Fibroblast of lung (primary cell): ENCODE data around the gene GSN. TPM values are rescaled to one million over a fixed set of nuclear protein-coding genes. Genes with fewer than 3 reads are reported as not detected.

ENCODE experiments used
- DNase-seq, 2 donors: peaks; one replicate each; pipeline versions ENCODE4 v3.0.0 to v3.0.0-alpha.2; 2010; ENCODE audit warnings: low read depth in 2 of 2
- H2AFZ ChIP-seq: 2 replicates; pipeline ENCODE4 v1.5.1; 2012; ENCODE audit warnings: low read length, control low read depth, inconsistent platforms
- H3K27ac ChIP-seq: 2 replicates; pipeline ENCODE4 v1.5.1; 2011; ENCODE audit warnings: low read length, control low read depth; ENCODE audit not compliant: insufficient read depth
- H3K27me3 ChIP-seq: 2 replicates; pipeline ENCODE4 v1.5.1; 2011; ENCODE audit warnings: mild to moderate bottlenecking, low read length; ENCODE audit not compliant: control insufficient read depth, insufficient read depth
- H3K36me3 ChIP-seq: 2 replicates; pipeline ENCODE4 v1.5.1; 2011; ENCODE audit warnings: low read length; ENCODE audit not compliant: control insufficient read depth, insufficient read depth
- H3K4me1 ChIP-seq: 2 replicates; pipeline ENCODE4 v1.5.1; 2011; ENCODE audit warnings: low read length; ENCODE audit not compliant: control insufficient read depth, insufficient read depth; ENCODE audit errors: extremely low read depth
- H3K4me2 ChIP-seq: 2 replicates; pipeline ENCODE4 v1.5.1; 2011; ENCODE audit warnings: low read length, control low read depth; ENCODE audit not compliant: insufficient read depth; ENCODE audit errors: extremely low read depth
- H3K4me3 ChIP-seq, 4 experiments: fragments of 200-600 bp in 1 of 4; sonication (generic) in 1 of 4; replicated peaks in 1 of 4; 2 replicates each; pipeline ENCODE4 v1.5.1; 2011 to 2016; ENCODE audit warnings: low read length in 4 of 4, low read depth in 3 of 4, mild to moderate bottlenecking in 3 of 4, control low read depth in 2 of 4, inconsistent platforms in 1 of 4, mixed read lengths in 1 of 4; ENCODE audit not compliant: insufficient read depth in 1 of 4; ENCODE audit errors: control extremely low read depth in 1 of 4
- H3K79me2 ChIP-seq: 2 replicates; pipeline ENCODE4 v1.5.1; 2012; ENCODE audit warnings: mild to moderate bottlenecking, low read length, inconsistent platforms; ENCODE audit not compliant: control insufficient read depth, insufficient read depth
- H3K9ac ChIP-seq: 2 replicates; pipeline ENCODE4 v1.5.1; 2011; ENCODE audit warnings: mild to moderate bottlenecking, low read length, control low read depth; ENCODE audit not compliant: insufficient read depth
- H3K9me3 ChIP-seq: 2 replicates; pipeline ENCODE4 v1.5.1; 2012; ENCODE audit warnings: low read depth, low read length; ENCODE audit not compliant: control insufficient read depth, insufficient read depth
- H4K20me1 ChIP-seq: 2 replicates; pipeline ENCODE4 v1.5.1; 2011; ENCODE audit warnings: low read length; ENCODE audit not compliant: control insufficient read depth, insufficient read depth; ENCODE audit errors: extremely low read depth
- EZH2 ChIP-seq: IDR thresholded peaks from 2 replicates; pipeline ENCODE4 v1.5.1; 2012; ENCODE audit warnings: low read length, control low read depth, mild to moderate bottlenecking; ENCODE audit errors: missing control alignments
- polyA plus RNA-seq, 2 donors: library from polyadenylated mRNA; depleted of rRNA in 1 of 2; stranded (reverse) in 1 of 2; unstranded in 1 of 2; fragments of >200 nt; gene quantifications; 2 replicates each; pipeline ENCODE4 v1.2.1, GENCODE V29; 2011 to 2012; ENCODE audit warnings: missing spikeins in 1 of 2
- total RNA-seq: library from RNA; depleted of rRNA; stranded (reverse); fragments of >200 nt; gene quantifications from 2 replicates; pipeline ENCODE4 v1.2.1, GENCODE V29; 2014
- TF ChIP-seq, protein P1 (sequence below), 2 donors: IDR thresholded peaks in 1 of 2; conservative IDR thresholded peaks in 1 of 2; 1 replicate in 1 of 2; 2 replicates in 1 of 2; pipeline ENCODE4 v1.5.1; 2011 to 2012; ENCODE audit warnings: low read length in 2 of 2, control low read depth in 1 of 2, inconsistent platforms in 1 of 2, low read depth in 1 of 2, mild to moderate bottlenecking in 1 of 2

The GSN gene
- total and polyA plus RNA-seq, 2 donors (not counting 1 experiment from before 2014, with no cell fraction given): 432 to 588 TPM

- no peak for DNase-seq
- peak overlapping the region in 1 of 4 experiments; percentile 75 for H3K4me3 ChIP-seq
- peaks cover 16% of the 10 kb centered on the region for H3K4me1 ChIP-seq
- H2AFZ ChIP-seq: no peak overlapping the region
- H3K4me2 ChIP-seq: peak overlapping the region; percentile 91
- no peak overlapping the region for H3K27ac ChIP-seq
- no peak for TF ChIP-seq EZH2
- TF ChIP-seq, protein P1, sequence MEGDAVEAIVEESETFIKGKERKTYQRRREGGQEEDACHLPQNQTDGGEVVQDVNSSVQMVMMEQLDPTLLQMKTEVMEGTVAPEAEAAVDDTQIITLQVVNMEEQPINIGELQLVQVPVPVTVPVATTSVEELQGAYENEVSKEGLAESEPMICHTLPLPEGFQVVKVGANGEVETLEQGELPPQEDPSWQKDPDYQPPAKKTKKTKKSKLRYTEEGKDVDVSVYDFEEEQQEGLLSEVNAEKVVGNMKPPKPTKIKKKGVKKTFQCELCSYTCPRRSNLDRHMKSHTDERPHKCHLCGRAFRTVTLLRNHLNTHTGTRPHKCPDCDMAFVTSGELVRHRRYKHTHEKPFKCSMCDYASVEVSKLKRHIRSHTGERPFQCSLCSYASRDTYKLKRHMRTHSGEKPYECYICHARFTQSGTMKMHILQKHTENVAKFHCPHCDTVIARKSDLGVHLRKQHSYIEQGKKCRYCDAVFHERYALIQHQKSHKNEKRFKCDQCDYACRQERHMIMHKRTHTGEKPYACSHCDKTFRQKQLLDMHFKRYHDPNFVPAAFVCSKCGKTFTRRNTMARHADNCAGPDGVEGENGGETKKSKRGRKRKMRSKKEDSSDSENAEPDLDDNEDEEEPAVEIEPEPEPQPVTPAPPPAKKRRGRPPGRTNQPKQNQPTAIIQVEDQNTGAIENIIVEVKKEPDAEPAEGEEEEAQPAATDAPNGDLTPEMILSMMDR (conservative IDR thresholded peaks at IDR 0.05 in 1 of 2, IDR thresholded peaks at IDR 0.05 in 1 of 2; ENCODE audit: low read depth in 1 of 2, low read length in 2 of 2): no peak
- H3K27me3 ChIP-seq: no peaks in the 10 kb centered on the region
- no peaks in the 10 kb centered on the region for H4K20me1 ChIP-seq
- no peak overlapping the region for H3K9ac ChIP-seq
- peaks cover 75% of the 10 kb centered on the region for H3K79me2 ChIP-seq
- no peaks in the 10 kb centered on the region for H3K9me3 ChIP-seq
- H3K36me3 ChIP-seq: no peaks in the 10 kb centered on the region
Measured at GRCh38 chr9:121366611-121367192, 98.7 kb downstream of the GSN start.

DNA sequence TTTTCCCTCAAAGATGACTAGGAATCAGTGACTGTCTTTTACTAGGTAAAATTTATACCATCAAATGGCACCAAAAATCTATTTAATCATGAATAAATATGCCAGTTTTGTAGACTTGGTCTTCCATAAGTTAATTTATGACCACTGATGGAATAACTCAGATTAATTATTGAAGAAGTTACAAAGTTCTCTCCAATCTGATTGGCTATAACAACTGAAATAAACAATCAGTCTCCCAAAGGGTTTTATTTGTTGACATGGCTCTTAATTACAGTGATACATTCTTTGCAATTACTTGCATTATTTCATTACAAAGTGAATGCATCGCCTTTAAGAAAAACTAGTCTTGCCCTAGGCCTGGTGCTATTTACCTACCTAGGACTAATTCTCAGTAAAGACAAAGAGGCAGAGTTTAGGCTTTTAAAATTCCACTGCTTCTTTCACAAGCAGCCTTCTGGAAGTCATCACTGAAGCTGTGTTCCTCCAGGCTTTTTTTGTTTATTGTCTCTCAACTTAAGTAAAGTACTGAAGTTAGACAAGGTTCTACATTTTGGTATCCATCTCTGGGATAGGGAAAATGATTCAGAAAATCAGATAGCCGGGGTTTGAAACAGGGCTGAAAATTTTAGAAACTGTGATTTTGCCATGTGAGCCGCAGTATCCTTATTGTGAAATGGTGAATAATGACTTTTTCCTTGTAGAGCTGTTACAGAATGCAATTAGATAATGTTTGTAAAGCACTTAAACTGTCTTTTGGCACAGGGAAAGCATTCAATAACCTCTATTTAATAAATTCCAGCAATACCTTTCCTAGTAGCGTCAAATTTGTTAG is 99.6 kb downstream of the GSN start:
- no peaks in the 10 kb centered on the region for H3K9me3 ChIP-seq
- H3K79me2 ChIP-seq: peaks cover 67% of the 10 kb centered on the region
- no peaks in the 10 kb centered on the region for H4K20me1 ChIP-seq
- peak overlapping the region; percentile 91 for H3K4me2 ChIP-seq
- H3K4me1 ChIP-seq: peaks cover 17% of the 10 kb centered on the region
- H3K4me3 ChIP-seq: peak overlapping the region; percentile 73 to 89 (median 76)
- no peaks in the 10 kb centered on the region for H3K27me3 ChIP-seq
- peak overlapping the region; percentile 93 for H3K27ac ChIP-seq
- no peaks in the 10 kb centered on the region for H3K36me3 ChIP-seq
- no peak overlapping the region for H3K9ac ChIP-seq
- no peak overlapping the region for H2AFZ ChIP-seq
- TF ChIP-seq, protein P1 (conservative IDR thresholded peaks at IDR 0.05 in 1 of 2, IDR thresholded peaks at IDR 0.05 in 1 of 2; ENCODE audit: low read depth in 1 of 2, low read length in 2 of 2): no peak
- no peak for TF ChIP-seq EZH2
- DNase-seq: no peak

- TF ChIP-seq, protein P1 (conservative IDR thresholded peaks at IDR 0.05 in 1 of 2, IDR thresholded peaks at IDR 0.05 in 1 of 2; ENCODE audit: low read depth in 1 of 2, low read length in 2 of 2): no peak
- no peak for TF ChIP-seq EZH2
- H3K4me2 ChIP-seq: peak overlapping the region; percentile 91
- H3K79me2 ChIP-seq: peaks cover 63% of the 10 kb centered on the region
- DNase-seq: no peak
- H3K9me3 ChIP-seq: no peaks in the 10 kb centered on the region
- peaks cover 17% of the 10 kb centered on the region for H3K4me1 ChIP-seq
- H3K36me3 ChIP-seq: no peaks in the 10 kb centered on the region
- H3K27ac ChIP-seq: peak overlapping the region; percentile 93
- no peak overlapping the region for H2AFZ ChIP-seq
- H3K4me3 ChIP-seq: peak overlapping the region; percentile 73 to 89 (median 76)
- H4K20me1 ChIP-seq: no peaks in the 10 kb centered on the region
- H3K9ac ChIP-seq: no peak overlapping the region
- no peaks in the 10 kb centered on the region for H3K27me3 ChIP-seq
Measured at GRCh38 chr9:121368138-121368522, 100.2 kb downstream of the GSN start.
